ENCODE results near the gene BMPR1B.

Gene BMPR1B

DNA sequence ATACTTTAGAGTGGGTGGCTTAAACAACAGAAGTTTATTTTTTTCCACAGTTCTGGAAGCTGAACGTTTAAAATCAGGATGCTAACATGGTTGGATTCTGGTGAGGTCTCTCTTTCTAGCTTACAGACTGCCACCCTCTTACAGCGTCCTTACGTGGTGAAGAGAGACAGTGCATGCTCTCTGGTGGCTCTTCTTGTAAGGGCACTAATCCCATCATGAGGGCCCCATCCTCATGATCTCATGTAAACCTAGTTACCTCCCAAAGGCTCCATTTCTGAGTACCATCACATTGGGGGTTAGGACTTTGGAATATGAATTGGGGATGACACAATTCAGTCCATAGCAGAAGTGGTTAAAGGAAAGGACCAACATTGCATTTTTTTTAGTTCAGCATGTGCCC is 132.8 kb downstream of the BMPR1B start:
- Histone ChIP-seq H3K4me3 (ENCODE audit: insufficient read depth, low read depth, low read length) (no peak overlapping the region), H3K9me3 (ENCODE audit: control insufficient read depth, low read length) (no peaks in the 10 kb centered on the region), H3K4me1 (ENCODE audit: control insufficient read depth, insufficient read depth, low read length) (no peaks in the 10 kb centered on the region), H3K27me3 (ENCODE audit: control insufficient read depth, insufficient read depth, low read length, poor library complexity, severe bottlenecking) (no peaks in the 10 kb centered on the region), H3K27ac (ENCODE audit: insufficient read depth, low read depth, low read length, poor library complexity, severe bottlenecking) (no peak overlapping the region), H3K36me3 (ENCODE audit: control insufficient read depth, insufficient read depth, low read length) (no peaks in the 10 kb centered on the region)
- 94 to 95% methylated on average over 3 of the region's 3 CpGs for WGBS, 2 experiments

DNA sequence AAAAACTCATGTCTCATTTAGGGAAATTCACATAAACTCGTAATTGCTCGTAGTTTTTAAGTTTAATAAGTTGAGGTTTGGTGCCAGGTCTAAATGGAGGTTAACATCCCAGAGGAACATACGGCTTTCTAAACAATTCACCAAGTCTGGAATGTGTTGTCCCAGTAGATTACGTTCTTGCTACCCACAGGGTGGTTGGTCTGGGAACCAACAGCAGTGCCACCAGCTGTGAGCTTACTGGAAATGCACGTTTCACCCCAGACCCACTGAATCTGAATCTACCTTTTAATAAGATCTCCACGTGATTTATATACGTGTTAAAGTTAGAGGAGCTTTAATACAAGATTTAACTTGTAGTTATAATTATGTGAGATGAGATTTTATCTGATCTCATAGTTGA is 134.3 kb downstream of the BMPR1B start:
- Histone ChIP-seq H3K27me3 (ENCODE audit: control insufficient read depth, insufficient read depth, low read length, poor library complexity, severe bottlenecking) (no peaks in the 10 kb centered on the region), H3K4me1 (ENCODE audit: control insufficient read depth, insufficient read depth, low read length) (no peaks in the 10 kb centered on the region), H3K4me3 (ENCODE audit: insufficient read depth, low read depth, low read length) (no peak overlapping the region), H3K9me3 (ENCODE audit: control insufficient read depth, low read length) (no peaks in the 10 kb centered on the region), H3K27ac (ENCODE audit: insufficient read depth, low read depth, low read length, poor library complexity, severe bottlenecking) (no peak overlapping the region), H3K36me3 (ENCODE audit: control insufficient read depth, insufficient read depth, low read length) (no peaks in the 10 kb centered on the region)
- 80 to 88% methylated on average over 5 of the region's 7 CpGs for WGBS, 2 experiments

DNA sequence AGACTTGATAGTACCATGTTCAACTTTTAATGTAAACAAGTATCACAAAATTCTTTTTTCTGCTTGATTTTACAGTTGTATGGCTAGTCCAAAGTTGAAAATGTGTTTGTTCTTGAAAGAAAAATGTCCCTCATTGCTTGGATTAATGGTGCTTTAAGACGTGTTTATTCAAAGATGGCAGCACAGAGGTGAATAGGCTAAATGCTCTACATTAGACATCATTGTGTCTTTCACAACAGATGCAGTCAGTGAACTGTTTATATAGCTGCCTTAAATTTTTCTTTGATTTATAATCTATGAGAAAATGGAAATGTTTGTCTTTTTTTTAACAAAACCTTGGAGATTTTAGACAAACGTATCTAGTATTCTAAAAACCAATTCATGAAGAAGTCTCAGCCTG is 137.3 kb downstream of the BMPR1B start:
- H3K4me3 ChIP-seq (ENCODE audit: insufficient read depth, low read depth, low read length) = no peak overlapping the region
- H3K4me1 ChIP-seq (ENCODE audit: control insufficient read depth, insufficient read depth, low read length) = no peaks in the 10 kb centered on the region
- 88 to 94% methylated on average over 1 to 2 of the region's 2 CpGs for WGBS, 2 experiments
- no peaks in the 10 kb centered on the region for H3K36me3 ChIP-seq (ENCODE audit: control insufficient read depth, insufficient read depth, low read length)
- no peaks in the 10 kb centered on the region for H3K9me3 ChIP-seq (ENCODE audit: control insufficient read depth, low read length)
- H3K27ac ChIP-seq (ENCODE audit: insufficient read depth, low read depth, low read length, poor library complexity, severe bottlenecking) = no peak overlapping the region
- H3K27me3 ChIP-seq (ENCODE audit: control insufficient read depth, insufficient read depth, low read length, poor library complexity, severe bottlenecking) = no peaks in the 10 kb centered on the region

DNA sequence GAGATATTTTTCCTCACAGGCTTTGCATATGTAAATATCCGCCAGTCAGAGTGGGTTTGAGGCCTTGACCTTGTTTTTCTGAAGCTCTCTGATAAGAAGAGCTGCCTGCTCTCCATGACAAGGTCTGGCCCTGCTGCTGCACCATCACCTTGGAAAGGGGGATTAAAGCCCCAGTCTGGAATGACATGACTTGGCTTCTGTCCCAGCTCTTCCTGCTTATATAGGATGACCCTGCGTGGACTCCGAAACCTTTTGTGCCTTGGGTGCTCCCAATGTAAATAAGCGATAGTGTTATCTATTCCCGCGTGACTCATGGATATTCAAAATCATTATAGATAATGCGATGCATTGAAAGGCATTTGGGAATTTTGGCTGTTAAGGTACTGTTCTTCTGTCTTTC is 139.3 kb downstream of the BMPR1B start:
- no peaks in the 10 kb centered on the region for H3K9me3 ChIP-seq (ENCODE audit: control insufficient read depth, low read length)
- H3K4me3 ChIP-seq (ENCODE audit: insufficient read depth, low read depth, low read length) = no peak overlapping the region
- no peaks in the 10 kb centered on the region for H3K36me3 ChIP-seq (ENCODE audit: control insufficient read depth, insufficient read depth, low read length)
- H3K27me3 ChIP-seq (ENCODE audit: control insufficient read depth, insufficient read depth, low read length, poor library complexity, severe bottlenecking) = no peaks in the 10 kb centered on the region
- no peak overlapping the region for H3K27ac ChIP-seq (ENCODE audit: insufficient read depth, low read depth, low read length, poor library complexity, severe bottlenecking)
- 84 to 87% methylated on average over 7 of the region's 7 CpGs for WGBS, 2 experiments
- H3K4me1 ChIP-seq (ENCODE audit: control insufficient read depth, insufficient read depth, low read length) = no peaks in the 10 kb centered on the region

DNA sequence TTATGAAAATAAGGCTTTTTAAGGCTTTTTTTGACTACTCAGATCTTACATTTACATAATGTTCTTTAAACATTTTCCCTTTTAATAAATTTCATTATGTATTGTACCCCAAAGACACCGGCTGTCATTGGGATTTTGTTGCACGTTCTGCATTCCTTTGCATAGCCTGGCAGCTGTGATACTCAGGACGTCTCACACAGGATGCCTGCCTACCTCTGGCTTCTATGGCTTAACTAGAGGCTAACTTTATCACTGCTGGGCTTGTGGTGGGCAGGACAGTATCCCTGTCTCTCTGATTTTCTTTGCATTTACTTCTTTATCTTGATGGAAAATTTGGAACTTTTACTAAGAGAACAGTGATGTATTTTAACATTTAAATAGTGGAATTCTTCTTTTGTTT is 147.8 kb downstream of the BMPR1B start:
- H3K36me3 ChIP-seq (ENCODE audit: control insufficient read depth, insufficient read depth, low read length) = no peaks in the 10 kb centered on the region
- WGBS, 2 experiments = 62 to 63% methylated on average over 3 of the region's 3 CpGs
- no peaks in the 10 kb centered on the region for H3K4me1 ChIP-seq (ENCODE audit: control insufficient read depth, insufficient read depth, low read length)
- H3K9me3 ChIP-seq (ENCODE audit: control insufficient read depth, low read length) = no peaks in the 10 kb centered on the region
- H3K27ac ChIP-seq (ENCODE audit: insufficient read depth, low read depth, low read length, poor library complexity, severe bottlenecking) = no peak overlapping the region
- no peak overlapping the region for H3K4me3 ChIP-seq (ENCODE audit: insufficient read depth, low read depth, low read length)
- no peaks in the 10 kb centered on the region for H3K27me3 ChIP-seq (ENCODE audit: control insufficient read depth, insufficient read depth, low read length, poor library complexity, severe bottlenecking)

DNA sequence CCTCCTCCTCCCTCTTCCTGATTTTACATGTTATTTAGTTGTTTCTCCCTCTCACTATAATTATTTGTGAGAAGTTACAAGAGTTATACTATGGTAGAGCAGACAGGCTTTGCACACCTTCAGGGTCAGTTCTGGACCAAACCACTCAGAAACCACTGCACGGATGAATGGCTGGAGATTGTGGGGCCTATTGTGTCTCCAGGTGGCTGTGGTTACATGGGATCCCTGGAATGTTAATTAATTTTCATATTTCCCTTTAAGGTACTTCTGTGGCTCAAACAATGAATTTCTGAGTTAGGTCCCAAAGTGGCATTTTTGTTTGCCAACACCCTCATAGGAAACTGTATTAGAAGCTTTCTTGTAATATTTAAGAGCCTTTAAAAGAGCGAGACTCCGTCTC is 151.9 kb downstream of the BMPR1B start:
- no peaks in the 10 kb centered on the region for H3K4me1 ChIP-seq (ENCODE audit: control insufficient read depth, insufficient read depth, low read length)
- no peak overlapping the region for H3K4me3 ChIP-seq (ENCODE audit: insufficient read depth, low read depth, low read length)
- H3K9me3 ChIP-seq (ENCODE audit: control insufficient read depth, low read length) = no peaks in the 10 kb centered on the region
- no peak overlapping the region for H3K27ac ChIP-seq (ENCODE audit: insufficient read depth, low read depth, low read length, poor library complexity, severe bottlenecking)
- H3K27me3 ChIP-seq (ENCODE audit: control insufficient read depth, insufficient read depth, low read length, poor library complexity, severe bottlenecking) = no peaks in the 10 kb centered on the region
- no peaks in the 10 kb centered on the region for H3K36me3 ChIP-seq (ENCODE audit: control insufficient read depth, insufficient read depth, low read length)
- WGBS, 2 experiments = 92 to 100% methylated on average over 3 of the region's 3 CpGs

DNA sequence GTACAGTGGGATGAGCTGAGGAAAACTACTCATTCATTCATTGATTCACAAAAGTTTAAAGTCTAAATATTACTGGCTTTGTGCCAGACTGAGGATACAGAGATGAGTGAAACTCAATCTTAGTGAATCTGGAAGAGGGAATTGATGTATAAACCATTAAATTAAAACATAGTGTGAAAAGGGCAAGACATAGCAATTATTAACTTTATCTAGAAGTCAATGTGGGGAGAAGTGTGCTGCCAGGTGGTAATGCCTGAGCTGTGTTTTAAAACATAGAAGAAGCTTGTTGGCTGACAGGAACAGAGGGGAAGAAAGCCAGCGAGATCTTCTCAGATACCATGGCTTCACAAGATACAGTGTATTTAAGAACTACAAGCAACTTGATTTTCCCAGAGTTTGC is 153.4 kb downstream of the BMPR1B start:
- Histone ChIP-seq H3K36me3 (ENCODE audit: control insufficient read depth, insufficient read depth, low read length) (no peaks in the 10 kb centered on the region), H3K4me3 (ENCODE audit: insufficient read depth, low read depth, low read length) (no peak overlapping the region), H3K4me1 (ENCODE audit: control insufficient read depth, insufficient read depth, low read length) (no peaks in the 10 kb centered on the region), H3K9me3 (ENCODE audit: control insufficient read depth, low read length) (no peaks in the 10 kb centered on the region), H3K27ac (ENCODE audit: insufficient read depth, low read depth, low read length, poor library complexity, severe bottlenecking) (no peak overlapping the region), H3K27me3 (ENCODE audit: control insufficient read depth, insufficient read depth, low read length, poor library complexity, severe bottlenecking) (no peaks in the 10 kb centered on the region)
- 70 to 94% methylated on average over 1 of the region's 1 CpG for whole genome bisulfite sequencing, 2 experiments

DNA sequence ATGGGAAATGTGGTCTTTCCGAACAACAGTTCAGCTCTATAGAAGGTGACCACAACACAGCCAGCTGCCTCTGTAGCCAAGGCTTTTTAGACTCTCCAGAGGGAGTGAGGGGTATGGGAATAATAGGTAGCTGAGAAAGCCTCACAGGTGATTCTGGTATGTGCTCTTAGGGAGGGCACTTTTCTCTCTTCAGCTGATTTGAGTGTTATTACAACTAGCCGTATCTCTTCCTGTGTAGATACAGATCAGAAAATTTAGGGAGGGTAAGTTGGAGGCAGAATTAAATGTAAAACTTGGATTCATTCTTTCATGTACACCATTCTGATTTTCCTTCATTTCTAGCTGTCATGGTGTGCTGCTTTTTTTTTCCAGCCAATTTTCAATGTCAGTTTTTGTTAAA is 154.9 kb downstream of the BMPR1B start:
- no peak overlapping the region for H3K4me3 ChIP-seq (ENCODE audit: insufficient read depth, low read depth, low read length)
- 97 to 100% methylated on average over 1 to 2 of the region's 2 CpGs for WGBS, 2 experiments
- no peaks in the 10 kb centered on the region for H3K27me3 ChIP-seq (ENCODE audit: control insufficient read depth, insufficient read depth, low read length, poor library complexity, severe bottlenecking)
- H3K4me1 ChIP-seq (ENCODE audit: control insufficient read depth, insufficient read depth, low read length) = no peaks in the 10 kb centered on the region
- no peak overlapping the region for H3K27ac ChIP-seq (ENCODE audit: insufficient read depth, low read depth, low read length, poor library complexity, severe bottlenecking)
- no peaks in the 10 kb centered on the region for H3K36me3 ChIP-seq (ENCODE audit: control insufficient read depth, insufficient read depth, low read length)
- no peaks in the 10 kb centered on the region for H3K9me3 ChIP-seq (ENCODE audit: control insufficient read depth, low read length)

DNA sequence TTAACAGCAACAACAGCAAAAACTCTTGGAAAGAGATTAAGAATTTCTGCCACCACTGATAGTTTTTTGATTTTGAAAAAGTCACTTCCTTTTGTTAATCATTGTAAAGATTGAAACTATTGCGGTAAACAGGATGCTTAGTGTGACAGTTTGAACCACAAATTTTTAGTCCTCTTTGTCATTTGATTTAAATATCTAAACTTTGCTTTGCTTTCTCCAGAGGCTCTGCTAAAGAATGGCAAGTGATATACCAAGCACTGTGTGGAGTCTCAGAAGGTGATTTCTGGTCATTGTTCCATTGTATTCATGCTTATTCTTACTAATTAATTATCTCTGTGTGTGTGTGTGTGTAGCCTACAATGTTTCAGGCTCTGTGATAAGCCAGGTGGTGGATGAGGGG is 155.6 kb downstream of the BMPR1B start:
- no peak overlapping the region for H3K27ac ChIP-seq (ENCODE audit: insufficient read depth, low read depth, low read length, poor library complexity, severe bottlenecking)
- no peaks in the 10 kb centered on the region for H3K9me3 ChIP-seq (ENCODE audit: control insufficient read depth, low read length)
- 100% methylated on average over 1 of the region's 1 CpG for WGBS, 2 experiments
- no peak overlapping the region for H3K4me3 ChIP-seq (ENCODE audit: insufficient read depth, low read depth, low read length)
- H3K4me1 ChIP-seq (ENCODE audit: control insufficient read depth, insufficient read depth, low read length) = no peaks in the 10 kb centered on the region
- H3K27me3 ChIP-seq (ENCODE audit: control insufficient read depth, insufficient read depth, low read length, poor library complexity, severe bottlenecking) = no peaks in the 10 kb centered on the region
- H3K36me3 ChIP-seq (ENCODE audit: control insufficient read depth, insufficient read depth, low read length) = no peaks in the 10 kb centered on the region

DNA sequence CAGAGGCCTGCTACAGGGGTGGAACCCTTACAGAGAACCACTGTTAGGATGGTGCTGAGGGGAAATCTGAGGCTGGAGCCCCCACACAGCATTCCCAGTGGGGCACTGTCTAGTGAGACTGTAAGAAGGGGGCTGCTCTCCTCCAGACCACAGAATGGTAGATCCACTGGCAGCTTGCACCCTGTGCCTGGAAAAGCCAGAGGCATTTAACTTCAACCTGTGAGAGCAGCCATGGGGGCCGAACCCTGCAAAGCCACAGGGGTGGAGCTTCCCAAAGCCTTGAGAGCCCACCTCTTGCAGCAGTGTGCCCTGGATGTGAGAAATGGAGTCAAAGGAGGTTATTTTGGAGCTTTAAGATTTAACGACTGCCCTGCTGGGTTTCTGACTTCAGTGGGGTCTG is 159.4 kb downstream of the BMPR1B start:
- Histone ChIP-seq H3K4me1 (ENCODE audit: control insufficient read depth, insufficient read depth, low read length) (no peaks in the 10 kb centered on the region), H3K27me3 (ENCODE audit: control insufficient read depth, insufficient read depth, low read length, poor library complexity, severe bottlenecking) (no peaks in the 10 kb centered on the region), H3K27ac (ENCODE audit: insufficient read depth, low read depth, low read length, poor library complexity, severe bottlenecking) (no peak overlapping the region), H3K9me3 (ENCODE audit: control insufficient read depth, low read length) (no peaks in the 10 kb centered on the region), H3K36me3 (ENCODE audit: control insufficient read depth, insufficient read depth, low read length) (no peaks in the 10 kb centered on the region), H3K4me3 (ENCODE audit: insufficient read depth, low read depth, low read length) (no peak overlapping the region)
- WGBS, 2 experiments = 93 to 95% methylated on average over 2 of the region's 2 CpGs

DNA sequence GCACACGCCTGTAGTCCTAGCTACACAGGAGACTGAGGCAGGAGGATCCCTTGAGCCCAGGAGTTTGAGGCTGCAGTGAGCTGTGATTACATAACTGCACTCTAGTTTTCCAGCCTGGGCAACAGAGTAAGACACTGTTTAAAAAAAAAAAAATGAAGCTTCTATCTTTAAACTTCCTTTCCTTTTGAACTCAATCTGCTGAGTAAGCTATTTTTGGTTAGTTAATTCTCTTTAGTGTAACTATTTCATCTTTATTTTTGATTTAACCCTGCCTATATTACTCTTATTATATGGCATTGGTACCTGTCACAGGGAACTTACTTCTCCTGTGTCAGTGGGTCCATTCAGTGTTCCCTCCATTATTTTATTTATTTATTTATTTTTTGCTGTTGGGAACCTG is 160.8 kb downstream of the BMPR1B start:
- Histone ChIP-seq H3K4me3 (ENCODE audit: insufficient read depth, low read depth, low read length) (no peak overlapping the region), H3K9me3 (ENCODE audit: control insufficient read depth, low read length) (no peaks in the 10 kb centered on the region), H3K27me3 (ENCODE audit: control insufficient read depth, insufficient read depth, low read length, poor library complexity, severe bottlenecking) (no peaks in the 10 kb centered on the region), H3K27ac (ENCODE audit: insufficient read depth, low read depth, low read length, poor library complexity, severe bottlenecking) (no peak overlapping the region), H3K4me1 (ENCODE audit: control insufficient read depth, insufficient read depth, low read length) (no peaks in the 10 kb centered on the region), H3K36me3 (ENCODE audit: control insufficient read depth, insufficient read depth, low read length) (no peaks in the 10 kb centered on the region)
- 89 to 97% methylated on average over 1 of the region's 1 CpG for WGBS, 2 experiments

Data from ectodermal cell (in vitro differentiated cells).